ENCODE measurements around the gene GPD1L.

GPD1L gene

DNA sequence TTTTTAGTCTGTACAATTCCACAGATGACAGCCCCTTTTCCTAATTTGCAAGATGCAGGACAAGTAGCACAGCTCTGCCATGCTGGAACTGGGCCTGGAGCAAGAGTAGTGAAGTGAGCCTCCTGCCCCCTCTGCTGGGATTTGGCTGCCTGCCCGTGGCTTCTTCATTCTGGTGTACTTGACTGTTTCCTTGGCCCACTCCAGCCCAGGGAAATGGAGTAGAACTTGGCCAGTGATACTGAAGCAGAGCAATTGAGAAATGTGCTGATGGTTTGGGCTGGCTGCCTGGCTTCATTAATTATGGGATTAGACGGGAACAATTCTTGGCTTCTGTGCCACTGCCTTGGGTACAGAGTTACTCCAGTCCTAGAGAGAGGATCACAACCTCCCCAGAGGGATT lies 2.8 kb downstream of the GPD1L start:
- no peak overlapping the region for H4K8ac ChIP-seq (ENCODE audit: low read length)
- no peaks in the 10 kb centered on the region for H3K36me3 ChIP-seq (ENCODE audit: control insufficient read depth in 1 of 2, insufficient read depth in 2 of 2, low read depth in 1 of 2, low read length in 2 of 2)
- no peak overlapping the region for H3K9ac ChIP-seq (ENCODE audit: low read length)
- H4K91ac ChIP-seq (ENCODE audit: low read length), result no peak overlapping the region
- H3K27me3 ChIP-seq (ENCODE audit: control insufficient read depth in 1 of 2, insufficient read depth in 1 of 2, low read length in 2 of 2), result no peaks in the 10 kb centered on the region
- H3K23ac ChIP-seq (ENCODE audit: low read length in 2 of 2), result no peak overlapping the region
- H2AK5ac ChIP-seq (ENCODE audit: low read length, severe bottlenecking), result no peak overlapping the region
- H2BK5ac ChIP-seq (ENCODE audit: low read depth, low read length, poor library complexity, severe bottlenecking), result no peak overlapping the region
- no peak overlapping the region for H3K27ac ChIP-seq (ENCODE audit: low read length, poor library complexity, severe bottlenecking)
- H2BK15ac ChIP-seq (ENCODE audit: low read depth, poor library complexity, severe bottlenecking), result no peak overlapping the region
- no peak overlapping the region for H3K4ac ChIP-seq (ENCODE audit: low read depth in 1 of 2, low read length in 2 of 2)
- DNase-seq, result peak; percentile 26
- H3K79me1 ChIP-seq (replicated peaks; ENCODE audit: low read length, poor library complexity, severe bottlenecking), result peaks cover 16% of the 10 kb centered on the region
- no peak overlapping the region for H2BK120ac ChIP-seq (ENCODE audit: low read depth, low read length)
- H2BK12ac ChIP-seq (ENCODE audit: low read length in 2 of 2), result no peak overlapping the region
- H3K9me3 ChIP-seq (ENCODE audit: control insufficient read depth, low read length), result no peaks in the 10 kb centered on the region
- H3K4me2 ChIP-seq (ENCODE audit: low read length, poor library complexity, severe bottlenecking), result no peak overlapping the region
- no peak overlapping the region for H3K18ac ChIP-seq (ENCODE audit: low read depth in 1 of 2, low read length in 2 of 2)
- H3K14ac ChIP-seq (ENCODE audit: low read length in 2 of 2), result no peak overlapping the region
- H3K4me1 ChIP-seq (ENCODE audit: control insufficient read depth, insufficient read depth, low read depth, low read length), result peaks cover 8% of the 10 kb centered on the region
- H2AFZ ChIP-seq (ENCODE audit: low read depth, low read length), result no peak overlapping the region
- 80% methylated on average over 2 of the region's 2 CpGs for WGBS
- peak overlapping the region in 1 of 2 experiments; percentile 45 for H3K4me3 ChIP-seq (ENCODE audit: insufficient read depth in 1 of 2, low read depth in 1 of 2, low read length in 2 of 2)

- Histone ChIP-seq H2BK5ac (ENCODE audit: low read depth, low read length, poor library complexity, severe bottlenecking) (no peak overlapping the region), H3K79me1 (replicated peaks; ENCODE audit: low read length, poor library complexity, severe bottlenecking) (peaks cover 18% of the 10 kb centered on the region)
These were observed 3.9 kb downstream of the GPD1L start for GRCh38 chr3:32110233-32110760.

DNA sequence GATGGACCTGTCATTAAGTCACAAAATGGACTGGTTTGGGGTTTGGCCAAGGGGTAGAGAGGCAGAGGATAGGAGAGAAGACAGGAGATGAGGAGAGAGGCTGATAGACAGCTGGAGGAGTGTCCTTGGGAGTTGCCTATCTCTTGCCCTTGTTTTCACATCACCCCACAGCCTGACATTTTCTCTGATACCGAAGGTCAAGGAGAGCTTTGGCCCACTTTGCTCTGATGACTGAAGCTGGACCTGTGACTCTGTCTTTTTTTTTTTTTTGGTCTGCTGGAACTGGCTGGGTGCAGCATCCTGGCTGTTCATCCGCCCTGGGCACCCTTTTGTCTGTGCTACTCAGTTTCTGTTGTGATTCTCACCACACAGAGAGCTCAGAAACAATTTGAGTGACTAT lies 5.1 kb downstream of the GPD1L start:
- no peaks in the 10 kb centered on the region for H3K36me3 ChIP-seq (ENCODE audit: control insufficient read depth in 1 of 2, insufficient read depth in 2 of 2, low read depth in 1 of 2, low read length in 2 of 2)
- no peak overlapping the region for H3K27ac ChIP-seq (ENCODE audit: low read length, poor library complexity, severe bottlenecking)
- no peak overlapping the region for H2BK120ac ChIP-seq (ENCODE audit: low read depth, low read length)
- no peak overlapping the region for H2BK15ac ChIP-seq (ENCODE audit: low read depth, poor library complexity, severe bottlenecking)
- H3K27me3 ChIP-seq (ENCODE audit: control insufficient read depth in 1 of 2, insufficient read depth in 1 of 2, low read length in 2 of 2), result no peaks in the 10 kb centered on the region
- H3K4me2 ChIP-seq (ENCODE audit: low read length, poor library complexity, severe bottlenecking), result no peak overlapping the region
- H2AK5ac ChIP-seq (ENCODE audit: low read length, severe bottlenecking), result no peak overlapping the region
- no peak overlapping the region for H2BK5ac ChIP-seq (ENCODE audit: low read depth, low read length, poor library complexity, severe bottlenecking)
- H3K79me1 ChIP-seq (replicated peaks; ENCODE audit: low read length, poor library complexity, severe bottlenecking), result peaks cover 18% of the 10 kb centered on the region
- no peak overlapping the region for H3K18ac ChIP-seq (ENCODE audit: low read depth in 1 of 2, low read length in 2 of 2)
- H3K9ac ChIP-seq (ENCODE audit: low read length), result no peak overlapping the region
- no peak for DNase-seq
- no peak overlapping the region for H3K23ac ChIP-seq (ENCODE audit: low read length in 2 of 2)
- H4K91ac ChIP-seq (ENCODE audit: low read length), result no peak overlapping the region
- H3K4me1 ChIP-seq (ENCODE audit: control insufficient read depth, insufficient read depth, low read depth, low read length), result peaks cover 6% of the 10 kb centered on the region
- no peaks in the 10 kb centered on the region for H3K9me3 ChIP-seq (ENCODE audit: control insufficient read depth, low read length)
- no peak overlapping the region for H3K4me3 ChIP-seq (ENCODE audit: insufficient read depth in 1 of 2, low read depth in 1 of 2, low read length in 2 of 2)
- no peak overlapping the region for H2BK12ac ChIP-seq (ENCODE audit: low read length in 2 of 2)
- H4K8ac ChIP-seq (ENCODE audit: low read length), result no peak overlapping the region
- 100% methylated on average over 1 of the region's 2 CpGs for WGBS
- H3K4ac ChIP-seq (ENCODE audit: low read depth in 1 of 2, low read length in 2 of 2), result no peak overlapping the region
- no peak overlapping the region for H3K14ac ChIP-seq (ENCODE audit: low read length in 2 of 2)
- H2AFZ ChIP-seq (ENCODE audit: low read depth, low read length), result no peak overlapping the region

More at GRCh38 chr3:32110233-32110760, 3.9 kb downstream of the GPD1L start:
- Histone ChIP-seq H2BK12ac (ENCODE audit: low read length in 2 of 2) (no peak overlapping the region), H3K18ac (ENCODE audit: low read depth in 1 of 2, low read length in 2 of 2) (no peak overlapping the region), H2BK120ac (ENCODE audit: low read depth, low read length) (no peak overlapping the region), H2BK15ac (ENCODE audit: low read depth, poor library complexity, severe bottlenecking) (no peak overlapping the region), H3K9ac (ENCODE audit: low read length) (no peak overlapping the region), H3K9me3 (ENCODE audit: control insufficient read depth, low read length) (no peaks in the 10 kb centered on the region), H3K23ac (ENCODE audit: low read length in 2 of 2) (no peak overlapping the region), H3K27ac (ENCODE audit: low read length, poor library complexity, severe bottlenecking) (no peak overlapping the region), H2AFZ (ENCODE audit: low read depth, low read length) (no peak overlapping the region), H3K4me1 (ENCODE audit: control insufficient read depth, insufficient read depth, low read depth, low read length) (peaks cover 8% of the 10 kb centered on the region), H3K27me3 (ENCODE audit: control insufficient read depth in 1 of 2, insufficient read depth in 1 of 2, low read length in 2 of 2) (no peaks in the 10 kb centered on the region), H4K91ac (ENCODE audit: low read length) (no peak overlapping the region), H3K4me3 (ENCODE audit: insufficient read depth in 1 of 2, low read depth in 1 of 2, low read length in 2 of 2) (no peak overlapping the region), H3K4ac (ENCODE audit: low read depth in 1 of 2, low read length in 2 of 2) (no peak overlapping the region), H3K4me2 (ENCODE audit: low read length, poor library complexity, severe bottlenecking) (no peak overlapping the region), H4K8ac (ENCODE audit: low read length) (no peak overlapping the region), H3K14ac (ENCODE audit: low read length in 2 of 2) (no peak overlapping the region), H3K36me3 (ENCODE audit: control insufficient read depth in 1 of 2, insufficient read depth in 2 of 2, low read depth in 1 of 2, low read length in 2 of 2) (no peaks in the 10 kb centered on the region), H2AK5ac (ENCODE audit: low read length, severe bottlenecking) (no peak overlapping the region)
- DNase-seq, result peak; percentile 1
- 88% methylated on average over 3 of the region's 3 CpGs for WGBS

GRCh38 chr3:32113566-32113965 lies 7.1 kb downstream of the GPD1L start:
- no peak overlapping the region for H3K18ac ChIP-seq (ENCODE audit: low read depth in 1 of 2, low read length in 2 of 2)
- H3K23ac ChIP-seq (ENCODE audit: low read length in 2 of 2), result no peak overlapping the region
- H3K79me1 ChIP-seq (replicated peaks; ENCODE audit: low read length, poor library complexity, severe bottlenecking), result peaks cover 15% of the 10 kb centered on the region
- H3K14ac ChIP-seq (ENCODE audit: low read length in 2 of 2), result no peak overlapping the region
- H3K27ac ChIP-seq (ENCODE audit: low read length, poor library complexity, severe bottlenecking), result no peak overlapping the region
- H3K4me3 ChIP-seq (ENCODE audit: insufficient read depth in 1 of 2, low read depth in 1 of 2, low read length in 2 of 2), result no peak overlapping the region
- no peak overlapping the region for H3K4me2 ChIP-seq (ENCODE audit: low read length, poor library complexity, severe bottlenecking)
- H2BK120ac ChIP-seq (ENCODE audit: low read depth, low read length), result no peak overlapping the region
- no peak overlapping the region for H2BK12ac ChIP-seq (ENCODE audit: low read length in 2 of 2)
- H3K9ac ChIP-seq (ENCODE audit: low read length), result no peak overlapping the region
- H4K8ac ChIP-seq (ENCODE audit: low read length), result no peak overlapping the region
- no peak overlapping the region for H3K4ac ChIP-seq (ENCODE audit: low read depth in 1 of 2, low read length in 2 of 2)
- H3K36me3 ChIP-seq (ENCODE audit: control insufficient read depth in 1 of 2, insufficient read depth in 2 of 2, low read depth in 1 of 2, low read length in 2 of 2), result no peaks in the 10 kb centered on the region
- no peak overlapping the region for H2AK5ac ChIP-seq (ENCODE audit: low read length, severe bottlenecking)
- H2BK5ac ChIP-seq (ENCODE audit: low read depth, low read length, poor library complexity, severe bottlenecking), result no peak overlapping the region
- no peaks in the 10 kb centered on the region for H3K27me3 ChIP-seq (ENCODE audit: control insufficient read depth in 1 of 2, insufficient read depth in 1 of 2, low read length in 2 of 2)
- H2BK15ac ChIP-seq (ENCODE audit: low read depth, poor library complexity, severe bottlenecking), result no peak overlapping the region
- H3K9me3 ChIP-seq (ENCODE audit: control insufficient read depth, low read length), result no peaks in the 10 kb centered on the region
- no peaks in the 10 kb centered on the region for H3K4me1 ChIP-seq (ENCODE audit: control insufficient read depth, insufficient read depth, low read depth, low read length)
- no peak overlapping the region for H2AFZ ChIP-seq (ENCODE audit: low read depth, low read length)
- H4K91ac ChIP-seq (ENCODE audit: low read length), result no peak overlapping the region
- no peak for DNase-seq
